ENCODE measurements around the gene ZNF668.

DNA sequence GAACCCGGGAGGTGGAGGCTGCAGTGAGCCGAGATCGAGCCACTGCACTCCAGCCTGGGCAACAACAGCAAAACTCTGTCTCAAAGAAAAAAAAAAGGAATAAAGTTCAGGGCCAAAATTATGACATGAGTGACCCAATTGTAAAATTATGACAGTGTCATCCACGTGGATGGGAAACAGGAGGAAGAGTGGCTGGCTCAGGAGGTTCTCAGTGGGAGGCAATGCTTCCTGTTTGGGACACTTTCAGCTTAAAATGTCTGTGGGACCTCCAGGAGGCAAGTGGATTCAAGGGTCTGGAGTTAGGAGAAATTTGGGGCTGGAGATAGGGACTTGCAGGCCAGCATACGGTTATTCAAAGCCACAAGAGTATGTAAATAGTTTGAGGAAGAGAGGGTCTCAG lies 48.7 kb downstream of the ZNF668 start:
- no peak for TF ChIP-seq POLR2A (IDR thresholded peaks at IDR 0.05)
- no peak for TF ChIP-seq CTCF (IDR thresholded peaks at IDR 0.05)
